Measurements from ENCODE around the gene B4GAT1.
A peak's percentile ranks its signal among the peaks of the same experiment; 100 is the strongest.

B4GAT1 gene

DNA sequence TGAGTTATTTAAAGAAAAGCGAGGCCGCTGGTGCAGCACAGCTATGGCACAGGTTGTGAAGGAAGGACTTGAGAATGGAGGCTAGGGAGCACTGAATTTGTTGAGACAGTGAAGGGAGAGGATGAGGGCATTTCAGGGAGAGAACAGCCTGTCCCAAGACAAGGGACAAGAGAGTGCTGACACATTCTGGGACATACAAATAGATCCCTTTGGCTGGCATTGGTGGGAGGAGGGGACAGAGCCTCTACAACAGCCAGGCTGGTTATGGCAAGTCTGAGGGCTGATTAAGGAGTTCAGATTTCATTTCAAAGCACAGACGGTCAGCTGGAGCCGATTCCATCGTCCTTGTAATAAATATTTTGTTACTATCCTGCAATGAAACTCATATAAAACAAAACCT, 25.8 kb upstream of the B4GAT1 start:
- H3K27ac ChIP-seq, result peak overlapping the region; percentile 97
- TF ChIP-seq ZFX (IDR thresholded peaks at IDR 0.05; ENCODE audit: borderline replicate concordance), result no peak
- TF ChIP-seq, protein P1, sequence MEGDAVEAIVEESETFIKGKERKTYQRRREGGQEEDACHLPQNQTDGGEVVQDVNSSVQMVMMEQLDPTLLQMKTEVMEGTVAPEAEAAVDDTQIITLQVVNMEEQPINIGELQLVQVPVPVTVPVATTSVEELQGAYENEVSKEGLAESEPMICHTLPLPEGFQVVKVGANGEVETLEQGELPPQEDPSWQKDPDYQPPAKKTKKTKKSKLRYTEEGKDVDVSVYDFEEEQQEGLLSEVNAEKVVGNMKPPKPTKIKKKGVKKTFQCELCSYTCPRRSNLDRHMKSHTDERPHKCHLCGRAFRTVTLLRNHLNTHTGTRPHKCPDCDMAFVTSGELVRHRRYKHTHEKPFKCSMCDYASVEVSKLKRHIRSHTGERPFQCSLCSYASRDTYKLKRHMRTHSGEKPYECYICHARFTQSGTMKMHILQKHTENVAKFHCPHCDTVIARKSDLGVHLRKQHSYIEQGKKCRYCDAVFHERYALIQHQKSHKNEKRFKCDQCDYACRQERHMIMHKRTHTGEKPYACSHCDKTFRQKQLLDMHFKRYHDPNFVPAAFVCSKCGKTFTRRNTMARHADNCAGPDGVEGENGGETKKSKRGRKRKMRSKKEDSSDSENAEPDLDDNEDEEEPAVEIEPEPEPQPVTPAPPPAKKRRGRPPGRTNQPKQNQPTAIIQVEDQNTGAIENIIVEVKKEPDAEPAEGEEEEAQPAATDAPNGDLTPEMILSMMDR (IDR thresholded peaks at IDR 0.05), result no peak

DNA sequence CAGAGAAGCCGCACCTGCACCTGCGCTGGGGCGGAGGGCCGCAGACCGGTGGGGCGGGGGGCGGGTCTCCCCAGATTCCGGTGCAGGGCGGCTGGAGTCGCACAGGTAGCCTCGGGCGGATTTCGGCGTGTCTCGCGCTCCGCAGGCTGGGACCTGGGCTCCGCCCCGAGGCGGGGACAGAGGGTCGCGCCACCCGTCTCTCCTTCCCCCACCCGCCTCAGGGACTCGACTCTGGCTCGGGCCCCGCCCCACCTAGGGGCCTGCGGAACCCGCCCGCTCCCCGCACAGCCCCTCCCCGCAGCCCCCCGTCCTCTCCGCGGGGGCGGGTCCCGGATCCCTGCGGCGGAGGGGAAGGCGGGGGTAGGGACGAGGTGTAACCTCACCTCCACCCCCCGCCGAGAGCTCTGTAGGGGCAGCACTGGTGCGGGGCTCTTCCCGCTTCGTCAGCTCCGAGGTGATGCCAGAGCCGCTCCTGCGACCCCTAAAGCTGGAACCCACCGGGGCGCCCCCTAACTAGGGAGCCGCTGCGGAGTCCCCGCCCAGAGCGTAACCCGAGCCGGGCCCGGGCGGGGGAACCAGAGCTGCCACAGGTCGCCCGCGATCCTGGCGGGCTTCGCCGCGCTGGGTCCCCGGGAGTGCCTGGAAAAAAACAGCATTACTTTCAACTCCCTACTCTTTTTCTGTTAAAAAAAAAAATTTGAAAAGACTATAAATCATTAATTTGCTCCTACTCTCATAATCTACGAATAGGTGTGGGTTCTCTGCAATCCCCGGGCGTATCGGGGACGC, 24.4 kb upstream of the B4GAT1 start, which contains the start of gene SLC29A2:
SLC29A2 (minus strand) TSS at position 134 of the 789 bp plus-strand sequence. CDS start 169 bp downstream, outside the sequence.
- TF ChIP-seq, protein P1 (IDR thresholded peaks at IDR 0.05), result no peak
- TF ChIP-seq ZFX (IDR thresholded peaks at IDR 0.05; ENCODE audit: borderline replicate concordance), result no peak
- H3K27ac ChIP-seq, result peak within 1 kb of the TSS; percentile 97

DNA sequence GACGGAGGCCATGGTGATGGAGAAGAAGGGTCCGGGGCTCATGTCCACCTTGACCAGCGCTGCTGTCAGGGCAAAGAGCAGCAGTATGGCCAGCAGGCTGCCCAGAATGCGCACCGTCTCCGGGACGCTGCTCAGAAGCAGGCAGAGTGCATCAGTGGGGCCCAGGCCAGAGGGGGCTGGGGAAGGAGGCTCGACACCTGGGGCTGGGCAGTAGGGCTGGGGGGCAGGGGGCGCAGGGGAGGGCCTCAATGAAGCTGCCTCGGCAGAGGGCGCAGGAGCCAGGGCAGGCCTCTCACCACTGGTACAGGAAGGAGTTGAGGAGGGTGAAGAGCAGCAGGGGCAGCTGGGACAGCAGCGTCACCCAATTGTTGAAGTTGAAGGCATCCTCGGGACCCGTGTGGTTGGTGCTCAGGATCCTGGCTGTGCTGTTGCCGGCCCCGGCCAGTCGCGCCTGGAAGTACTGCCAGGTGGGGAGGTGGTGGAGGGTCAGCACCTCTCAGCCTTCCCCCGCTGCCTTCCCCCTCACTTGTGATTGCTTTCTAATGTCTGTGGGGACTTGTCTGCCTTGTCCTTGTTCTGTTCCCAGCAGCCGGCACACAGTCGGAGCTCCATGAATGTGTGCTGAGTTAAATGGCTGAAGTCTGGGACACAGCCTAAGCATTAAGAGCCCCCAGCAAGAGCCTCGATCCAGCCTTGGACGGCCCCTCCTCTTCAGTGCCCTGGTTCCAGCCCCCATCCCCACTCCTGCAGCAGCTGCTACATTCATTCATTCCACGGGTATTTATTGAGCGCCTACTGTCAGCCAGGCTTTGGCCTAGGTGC, 21.9 kb upstream of the B4GAT1 start:
- no peak for TF ChIP-seq ZFX (IDR thresholded peaks at IDR 0.05; ENCODE audit: borderline replicate concordance)
- TF ChIP-seq, protein P1 (IDR thresholded peaks at IDR 0.05), result no peak
- peak overlapping the region; percentile 97 for H3K27ac ChIP-seq

DNA sequence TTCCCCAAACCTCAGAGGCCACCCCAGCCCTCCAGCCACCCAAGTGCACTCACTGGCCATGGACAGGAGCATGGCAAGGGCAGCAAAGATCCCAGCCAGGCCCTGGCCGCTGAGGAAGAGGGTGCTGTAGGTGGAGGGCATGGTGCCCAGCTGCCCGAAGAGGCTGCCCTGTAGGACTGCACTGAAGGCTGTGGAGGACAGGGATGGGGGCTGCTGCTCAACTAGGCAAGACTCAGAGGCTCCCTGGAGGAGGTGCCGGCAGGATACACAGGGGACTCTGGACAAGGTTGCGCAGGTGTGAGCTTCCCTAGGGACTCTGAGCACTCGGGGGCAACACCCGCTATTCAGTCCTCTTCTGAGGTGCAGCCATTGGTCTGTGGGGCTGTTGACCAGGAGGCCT, 21.1 kb upstream of the B4GAT1 start:
- H3K27ac ChIP-seq, result peak overlapping the region; percentile 97; the same call in 1 of the 2 replicates
- TF ChIP-seq, protein P1 (IDR thresholded peaks at IDR 0.05), result no peak
- TF ChIP-seq ZFX (IDR thresholded peaks at IDR 0.05; ENCODE audit: borderline replicate concordance), result no peak

DNA sequence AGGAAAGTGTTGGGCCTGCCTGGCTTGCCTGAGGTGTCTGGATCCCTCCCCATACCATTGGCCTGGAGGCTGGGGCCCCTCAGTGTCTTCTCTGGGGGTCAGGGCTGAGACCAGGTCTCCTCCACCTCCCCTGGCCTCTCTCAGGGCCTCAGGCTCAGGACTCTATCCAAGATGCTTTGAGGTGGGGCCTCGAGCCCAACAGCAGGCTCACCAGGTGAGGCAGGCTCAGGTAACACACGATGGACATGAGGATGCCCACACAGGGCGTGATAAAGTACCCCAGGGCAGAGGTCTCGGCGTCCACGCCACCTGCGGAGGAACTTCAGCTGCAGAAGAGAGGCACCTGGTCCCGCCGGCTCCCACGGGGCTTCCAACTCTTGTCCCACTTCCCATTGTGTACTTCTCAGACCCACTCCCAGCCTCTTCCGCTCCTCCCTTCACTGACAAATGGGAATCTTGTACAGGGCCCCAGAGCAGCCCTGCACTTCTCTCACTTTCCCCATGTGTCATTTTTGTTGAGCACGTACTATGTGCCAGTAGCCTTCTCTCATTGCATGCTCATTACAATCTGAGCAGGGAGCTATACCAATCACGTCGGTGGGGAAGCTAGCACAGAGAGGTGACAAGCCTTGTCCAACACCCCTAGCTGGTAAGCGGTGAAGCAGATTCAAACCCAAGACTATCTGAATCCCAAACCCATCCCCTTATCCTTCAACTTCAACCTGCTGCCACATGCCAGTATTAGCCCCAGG, 20.3 kb upstream of the B4GAT1 start:
- peak overlapping the region; percentile 97; the same call in 1 of the 2 replicates for H3K27ac ChIP-seq
- TF ChIP-seq ZFX (IDR thresholded peaks at IDR 0.05; ENCODE audit: borderline replicate concordance), result no peak
- TF ChIP-seq, protein P1 (IDR thresholded peaks at IDR 0.05), result no peak

DNA sequence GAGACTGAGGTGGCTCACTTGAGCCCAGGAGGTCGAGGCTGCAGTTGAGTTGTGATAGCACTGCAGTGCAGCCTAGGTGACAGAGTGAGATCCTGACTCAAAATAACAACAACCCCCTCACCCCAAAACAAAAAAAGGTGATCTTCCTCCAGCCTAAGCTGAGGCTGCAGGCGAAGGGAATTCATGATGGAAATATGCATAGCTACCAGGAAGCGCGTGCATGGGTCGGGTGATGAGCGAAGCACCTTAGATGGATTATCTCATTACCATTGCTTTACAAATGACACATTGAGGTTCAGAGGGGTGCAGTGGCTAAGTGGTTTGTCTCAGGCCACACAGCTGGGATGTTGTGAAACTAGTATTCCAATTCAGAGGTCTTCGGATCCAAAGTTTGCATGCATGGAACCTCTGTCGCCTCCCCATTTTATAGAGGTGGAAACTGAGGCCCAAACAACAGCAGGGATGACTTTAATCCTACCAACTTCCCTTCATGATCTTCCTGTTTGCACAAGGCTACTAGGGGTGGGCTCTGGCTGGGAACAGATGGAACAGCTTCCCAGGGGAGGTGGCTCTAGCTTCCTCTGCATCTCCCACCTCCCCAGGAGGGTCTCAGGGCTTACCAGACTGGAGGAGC, 19.5 kb upstream of the B4GAT1 start:
- peak overlapping the region; percentile 46; the same call in 1 of the 2 replicates for H3K27ac ChIP-seq
- no peak for TF ChIP-seq ZFX (IDR thresholded peaks at IDR 0.05; ENCODE audit: borderline replicate concordance)
- TF ChIP-seq, protein P1 (IDR thresholded peaks at IDR 0.05), result no peak
